Upper lobe of left lung (tissue), 6 donors: Measurements from ENCODE around the gene TOMM22. TPM values are rescaled to one million over a fixed set of nuclear protein-coding genes. Genes with fewer than 3 reads are reported as not detected.
A peak's percentile ranks its signal among the peaks of the same experiment; 100 is the strongest.

Experiments used
- ATAC-seq, 2 donors: fragments of 200-7000 bp; cut with Tn5 transposase; one replicate each; pipeline ENCODE4 v1.9.1; 2022; ENCODE audit warnings: mild to moderate bottlenecking in 2 of 2, moderate library complexity in 2 of 2; ENCODE audit not compliant: low FRiP score in 2 of 2
- DNase-seq, 2 donors: peaks; one replicate each; pipeline ENCODE4 v3.0.0-alpha.2; 2019 to 2020
- H3K27ac ChIP-seq, 4 donors: fragments of 200-600 bp; sonication (generic); one replicate each; pipeline ENCODE4 v1.5.1; 2016 to 2019
- H3K27me3 ChIP-seq, 4 donors: fragments of 200-600 bp; sonication (generic); one replicate each; pipeline ENCODE4 v1.5.1; 2017 to 2019
- H3K36me3 ChIP-seq, 4 donors: fragments of 200-600 bp; sonication (generic); one replicate each; pipeline ENCODE4 v1.5.1; 2016 to 2019
- H3K4me1 ChIP-seq, 4 donors: fragments of 200-600 bp; sonication (generic); one replicate each; pipeline ENCODE4 v1.5.1; 2018 to 2019
- H3K4me3 ChIP-seq, 4 donors: fragments of 200-600 bp; sonication (generic); one replicate each; pipeline ENCODE4 v1.5.1; 2017 to 2019; ENCODE audit warnings: mild to moderate bottlenecking in 2 of 4, moderate library complexity in 1 of 4
- H3K9me3 ChIP-seq, 4 donors: fragments of 200-600 bp; sonication (generic); one replicate each; pipeline ENCODE4 v1.5.1; 2018 to 2019
- EP300 ChIP-seq, 4 donors: sonication (generic); formaldehyde crosslinking; IDR thresholded peaks; one replicate each; pipeline ENCODE4 v1.5.1; 2017; ENCODE audit warnings: antibody characterized with exemption in 4 of 4, control low read depth in 2 of 4
- POLR2A ChIP-seq, 4 donors: fragments of 450-650 bp; IDR thresholded peaks; one replicate each; pipeline ENCODE4 v1.5.1; 2016 to 2017; ENCODE audit warnings: antibody characterized with exemption in 4 of 4, mild to moderate bottlenecking in 2 of 4
- POLR2AphosphoS5 ChIP-seq, 2 donors: sonication (generic); formaldehyde crosslinking; IDR thresholded peaks; one replicate each; pipeline ENCODE4 v1.5.1; 2017; ENCODE audit warnings: antibody characterized with exemption in 2 of 2
- WGBS, 2 donors: methylation state at CpG; one replicate each; pipeline ENCODE4 v1.1.5; 2017 to 2018; 5-methylcytosine and 5-hydroxymethylcytosine counted together
- total RNA-seq, 6 donors: library from RNA; depleted of rRNA in 4 of 6; stranded (reverse); fragments of >200 nt in 4 of 6; gene quantifications; one replicate each; pipeline versions ENCODE4 v1.1.0 to v1.2.1, GENCODE V29; 2016 to 2021
- TF ChIP-seq, protein P1 (sequence below), 6 experiments: fragments of 450-650 bp in 4 of 6; fragments of 200-600 bp in 2 of 6; sonication (generic) in 2 of 6; IDR thresholded peaks; one replicate each; pipeline ENCODE4 v1.5.1; 2016 to 2019; ENCODE audit warnings: antibody characterized with exemption in 6 of 6
- donor health status: DM: no; HTN: no; CAD: no; lungs with moderate emphysema.
- donor health status: DM: no; HTN: yes; CAD: no; lungs with severe emphysema.

Gene TOMM22
- total RNA-seq, 6 donors from 2014 or later, result 9.4 to 60.3 (median 24.1) TPM

DNA sequence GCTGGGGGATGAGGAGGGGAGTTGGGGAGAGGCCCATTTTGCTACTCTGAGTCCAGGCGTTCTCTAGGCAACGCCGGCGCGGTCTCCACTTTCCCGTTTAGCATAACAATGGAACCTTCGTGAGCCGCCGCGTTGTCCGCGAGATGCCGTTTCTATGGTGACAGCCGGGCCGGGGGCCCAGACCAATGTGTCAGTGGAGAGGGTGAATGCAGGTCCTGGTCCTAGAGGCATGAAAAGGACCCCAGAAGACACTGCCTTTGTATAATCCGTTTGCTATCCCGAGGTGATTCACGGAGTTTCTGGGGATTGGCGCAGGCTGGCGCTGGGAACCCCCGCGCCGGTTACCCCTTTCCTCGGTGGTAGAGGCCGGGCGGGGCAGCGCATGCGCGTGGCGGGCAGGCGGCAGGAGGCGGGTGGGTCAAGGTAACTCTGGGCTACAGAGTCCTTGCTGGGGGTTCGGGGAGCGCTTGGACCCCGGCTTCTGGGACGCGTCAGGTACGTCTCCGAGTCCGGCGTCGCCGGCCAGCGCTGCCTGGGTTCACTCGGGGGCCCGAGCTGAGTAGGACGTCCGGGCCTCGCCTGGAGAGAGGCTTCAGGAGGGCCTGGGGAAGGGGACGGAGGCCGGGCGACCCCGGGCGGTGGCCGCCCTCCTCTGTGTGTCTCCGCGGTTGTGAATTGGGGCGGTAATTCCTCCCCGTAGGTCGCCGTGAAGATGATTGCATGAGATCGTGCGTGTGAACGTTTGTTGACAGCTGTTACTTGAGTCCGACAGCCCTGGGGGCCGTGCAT, 25.3 kb upstream of the TOMM22 start, which contains the start of the genes CBY1 and FAM227A:
Gene CBY1 (plus strand): TSS at position 383 of the 789 bp plus-strand sequence. CDS start 11,417 bp downstream, outside the sequence.
Gene FAM227A (minus strand): TSS at position 137 of the 789 bp plus-strand sequence. CDS start 6,224 bp downstream, outside the sequence.
- TF ChIP-seq POLR2AphosphoS5 (IDR thresholded peaks at IDR 0.05) (peak; percentile 18 to 77), POLR2A (IDR thresholded peaks at IDR 0.05) (peak in 3 of 4 donors; percentile 44 to 76 (median 65)), EP300 (IDR thresholded peaks at IDR 0.05) (no peak)
- TF ChIP-seq, protein P1, sequence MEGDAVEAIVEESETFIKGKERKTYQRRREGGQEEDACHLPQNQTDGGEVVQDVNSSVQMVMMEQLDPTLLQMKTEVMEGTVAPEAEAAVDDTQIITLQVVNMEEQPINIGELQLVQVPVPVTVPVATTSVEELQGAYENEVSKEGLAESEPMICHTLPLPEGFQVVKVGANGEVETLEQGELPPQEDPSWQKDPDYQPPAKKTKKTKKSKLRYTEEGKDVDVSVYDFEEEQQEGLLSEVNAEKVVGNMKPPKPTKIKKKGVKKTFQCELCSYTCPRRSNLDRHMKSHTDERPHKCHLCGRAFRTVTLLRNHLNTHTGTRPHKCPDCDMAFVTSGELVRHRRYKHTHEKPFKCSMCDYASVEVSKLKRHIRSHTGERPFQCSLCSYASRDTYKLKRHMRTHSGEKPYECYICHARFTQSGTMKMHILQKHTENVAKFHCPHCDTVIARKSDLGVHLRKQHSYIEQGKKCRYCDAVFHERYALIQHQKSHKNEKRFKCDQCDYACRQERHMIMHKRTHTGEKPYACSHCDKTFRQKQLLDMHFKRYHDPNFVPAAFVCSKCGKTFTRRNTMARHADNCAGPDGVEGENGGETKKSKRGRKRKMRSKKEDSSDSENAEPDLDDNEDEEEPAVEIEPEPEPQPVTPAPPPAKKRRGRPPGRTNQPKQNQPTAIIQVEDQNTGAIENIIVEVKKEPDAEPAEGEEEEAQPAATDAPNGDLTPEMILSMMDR (IDR thresholded peaks at IDR 0.05), result peak in 1 of 6 experiments; percentile 24
- Histone ChIP-seq H3K36me3 (peaks cover 0 to 6% (median 0%) of the 10 kb centered on the region in 4 donors), H3K4me1 (peaks cover 7 to 27% (median 16%) of the 10 kb centered on the region in 4 donors), H3K4me3 (peak within 1 kb of the TSS; percentile 70 to 92 (median 90)), H3K27ac (peak within 1 kb of the TSS; percentile 84 to 96 (median 88)), H3K27me3 (no peaks in the 10 kb centered on the region), H3K9me3 (no peaks in the 10 kb centered on the region)
- WGBS, 2 donors, result 0 to 1% methylated on average over 26 to 46 of the region's 66 CpGs
- peak; percentile 87 to 98 for DNase-seq
- peak; percentile 95 to 98 for ATAC-seq

DNA sequence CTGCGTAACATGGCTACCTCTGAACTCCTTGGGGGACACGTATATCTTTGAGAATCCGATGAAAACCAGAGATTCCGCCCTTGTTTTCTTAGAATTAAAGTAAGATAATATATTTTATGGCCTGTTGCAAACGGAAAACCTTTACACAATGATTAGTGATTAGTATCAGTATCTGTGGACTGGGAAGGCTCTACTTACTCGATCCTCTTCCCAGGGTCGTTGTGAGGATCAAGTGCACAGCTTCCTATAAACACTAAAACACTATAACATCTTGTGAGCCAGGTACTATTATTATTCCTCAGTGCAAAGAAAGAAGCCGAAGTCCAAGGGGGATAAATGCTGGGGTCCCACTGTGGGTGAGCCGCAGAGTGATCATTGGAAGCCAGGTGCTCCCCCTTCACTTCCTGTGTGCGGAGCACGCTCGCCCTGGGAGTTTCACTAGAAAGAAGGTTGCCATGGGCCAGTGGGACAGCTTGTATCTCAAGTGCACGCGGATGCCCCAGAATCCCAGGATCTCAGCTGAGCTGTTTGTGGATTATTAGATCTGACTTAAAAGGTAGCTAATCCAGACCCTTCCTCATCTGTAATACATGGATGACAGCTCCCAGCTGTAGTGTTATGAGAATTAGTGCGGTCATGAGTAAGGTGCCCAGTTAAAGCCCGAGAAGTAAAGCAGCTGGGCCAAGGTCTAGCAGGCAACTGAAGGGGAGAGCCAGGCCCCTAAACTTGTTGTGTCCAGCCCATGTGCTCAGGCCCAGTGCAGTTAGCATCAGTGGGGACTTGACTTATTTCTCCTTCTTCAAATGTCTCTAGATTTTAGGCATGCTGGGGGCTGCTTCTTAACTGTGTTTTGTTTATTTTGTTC, 24.5 kb upstream of the TOMM22 start:
- Histone ChIP-seq H3K27me3 (no peaks in the 10 kb centered on the region), H3K9me3 (no peaks in the 10 kb centered on the region), H3K4me3 (peak overlapping the region; percentile 70 to 92 (median 90)), H3K36me3 (peaks cover 0 to 9% (median 0%) of the 10 kb centered on the region in 4 donors), H3K27ac (peak overlapping the region; percentile 84 to 96 (median 88)), H3K4me1 (peaks cover 7 to 27% (median 16%) of the 10 kb centered on the region in 4 donors)
- no peak for TF ChIP-seq POLR2AphosphoS5 (IDR thresholded peaks at IDR 0.05)
- TF ChIP-seq POLR2A (IDR thresholded peaks at IDR 0.05), result no peak
- TF ChIP-seq EP300 (IDR thresholded peaks at IDR 0.05), result no peak
- TF ChIP-seq, protein P1 (IDR thresholded peaks at IDR 0.05), result no peak
- DNase-seq, result peak in 1 of 2 donors; percentile 24
- peak; percentile 5 for ATAC-seq
- WGBS, 2 donors, result 11 to 18% methylated on average over 14 to 16 of the region's 16 CpGs

DNA sequence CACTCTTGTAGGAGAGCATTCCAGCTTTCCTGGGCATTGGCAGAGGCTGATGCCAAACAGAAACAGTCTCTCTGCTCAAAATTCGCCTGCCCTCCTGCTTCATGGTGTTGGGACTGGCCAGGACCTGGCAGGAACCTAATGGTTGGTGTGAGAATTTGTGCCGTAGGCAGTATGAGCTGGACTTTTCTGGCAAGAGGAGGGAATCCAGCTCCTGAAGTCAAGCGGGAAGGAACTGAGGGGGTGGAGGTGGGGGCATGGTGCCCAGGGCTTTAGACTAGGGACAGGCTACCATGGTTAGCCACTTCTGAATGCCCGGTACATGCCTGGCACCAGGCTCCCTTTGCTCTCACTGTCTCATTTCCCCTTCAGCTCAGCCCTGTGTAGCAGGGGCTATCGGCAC, 6.9 kb upstream of the TOMM22 start:
- no peak for ATAC-seq
- no peak for DNase-seq

DNA sequence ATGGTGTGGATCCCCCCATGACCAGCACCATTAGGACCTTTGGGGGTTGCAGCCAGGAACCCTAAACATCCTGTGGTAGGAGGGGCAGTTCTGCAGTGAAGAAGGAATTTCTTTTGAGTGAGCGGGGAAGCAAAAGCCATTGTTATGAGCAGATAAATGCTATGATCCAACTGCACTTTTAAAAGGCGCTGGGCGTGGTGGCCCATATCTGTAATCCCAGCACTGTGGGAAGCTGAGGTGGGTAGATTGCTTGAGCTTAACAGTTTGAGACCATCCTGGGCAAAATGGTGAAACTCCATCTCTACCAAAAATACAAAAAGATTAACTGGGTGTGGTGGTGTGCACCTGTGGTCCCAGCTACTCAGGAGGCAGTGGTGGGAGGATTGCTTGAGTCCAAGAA, 5.9 kb upstream of the TOMM22 start:
- no peak for DNase-seq
- Histone ChIP-seq H3K36me3 (peaks cover 2 to 25% (median 14%) of the 10 kb centered on the region in 4 donors), H3K27ac (no peak overlapping the region), H3K9me3 (no peaks in the 10 kb centered on the region), H3K4me3 (no peak overlapping the region), H3K27me3 (no peaks in the 10 kb centered on the region), H3K4me1 (peaks cover 0 to 2% (median 0%) of the 10 kb centered on the region in 4 donors)
- ATAC-seq, result no peak
- no peak for TF ChIP-seq EP300 (IDR thresholded peaks at IDR 0.05)
- TF ChIP-seq, protein P1 (IDR thresholded peaks at IDR 0.05), result no peak
- no peak for TF ChIP-seq POLR2A (IDR thresholded peaks at IDR 0.05)
- TF ChIP-seq POLR2AphosphoS5 (IDR thresholded peaks at IDR 0.05), result no peak
- 97 to 98% methylated on average over 3 of the region's 3 CpGs for WGBS, 2 donors

More for the DNA sequence above, 6.9 kb upstream of the TOMM22 start:
- 87 to 89% methylated on average over 3 to 5 of the region's 5 CpGs for WGBS, 2 donors
- H3K27me3 ChIP-seq, result no peaks in the 10 kb centered on the region
- H3K36me3 ChIP-seq, result peaks cover 4 to 31% (median 15%) of the 10 kb centered on the region in 4 donors
- no peak for TF ChIP-seq EP300 (IDR thresholded peaks at IDR 0.05)
- TF ChIP-seq, protein P1 (IDR thresholded peaks at IDR 0.05), result no peak
- TF ChIP-seq POLR2AphosphoS5 (IDR thresholded peaks at IDR 0.05), result no peak
- no peak for TF ChIP-seq POLR2A (IDR thresholded peaks at IDR 0.05)
- H3K4me3 ChIP-seq, result no peak overlapping the region
- no peaks in the 10 kb centered on the region for H3K9me3 ChIP-seq
- no peak overlapping the region for H3K27ac ChIP-seq
- H3K4me1 ChIP-seq, result peaks cover 0 to 2% (median 0%) of the 10 kb centered on the region in 4 donors
